ENCODE data around the gene FOXO3. TPM values are rescaled to one million over a fixed set of nuclear protein-coding genes. Genes with fewer than 3 reads are reported as not detected.

Gene FOXO3
- total RNA-seq, 1 donor from 2014 or later: 13.7 TPM

- peaks cover 28% of the 10 kb centered on the region for H3F3A ChIP-seq (ENCODE audit: low read depth)
- peaks cover 8% of the 10 kb centered on the region for H3K4me1 ChIP-seq
- H3K27me3 ChIP-seq: peaks cover 38% of the 10 kb centered on the region
- peak overlapping the region; percentile 74 for H2AFZ ChIP-seq (replicated peaks)
- peak overlapping the region; percentile 91 for H3K4me2 ChIP-seq
- H3K79me2 ChIP-seq (ENCODE audit: low read depth): no peaks in the 10 kb centered on the region
- H3K9me3 Mint-ChIP-seq: no peaks in the 10 kb centered on the region
- no peaks in the 10 kb centered on the region for H3K9me3 ChIP-seq (ENCODE audit: low read depth)
- H3K9ac ChIP-seq: no peak overlapping the region
- peak overlapping the region; percentile 86 for H3K4me3 Mint-ChIP-seq
- H3K36me3 ChIP-seq: no peaks in the 10 kb centered on the region
- H3K36me3 Mint-ChIP-seq: no peaks in the 10 kb centered on the region
- H3K27ac ChIP-seq: no peak overlapping the region
- no peak for TF ChIP-seq CTCF (IDR thresholded peaks at IDR 0.05)
- no peak for TF ChIP-seq EZH2phosphoT487 (IDR thresholded peaks at IDR 0.05)
- no peak for TF ChIP-seq EZH2 (IDR thresholded peaks at IDR 0.05)
- H3K4me3 ChIP-seq: peak overlapping the region; percentile 76
- H4K20me1 ChIP-seq (ENCODE audit: low read depth): peaks cover 5% of the 10 kb centered on the region
- H3K27ac Mint-ChIP-seq: no peak overlapping the region
- DNase-seq (ENCODE audit: low spot score): peak; percentile 22
- peaks cover 14% of the 10 kb centered on the region for H3K27me3 Mint-ChIP-seq (ENCODE audit: insufficient read depth, low read depth)
- peaks cover 10% of the 10 kb centered on the region for H3K4me1 Mint-ChIP-seq
These were observed 3.7 kb upstream of the FOXO3 start for GRCh38 chr6:108556866-108557493.

- peak overlapping the region; percentile 97 for H3K27ac ChIP-seq
- H2AFZ ChIP-seq (replicated peaks): peak overlapping the region; percentile 74
- H3K9me3 ChIP-seq (ENCODE audit: low read depth): no peaks in the 10 kb centered on the region
- H3K79me2 ChIP-seq (ENCODE audit: low read depth): no peaks in the 10 kb centered on the region
- peak overlapping the region; percentile 76 for H3K4me3 ChIP-seq
- peaks cover 17% of the 10 kb centered on the region for H3K4me1 Mint-ChIP-seq
- peaks cover 45% of the 10 kb centered on the region for H3K27me3 ChIP-seq
- peak overlapping the region; percentile 98 for H3K4me3 Mint-ChIP-seq
- peak overlapping the region; percentile 83 for H3K9ac ChIP-seq
- TF ChIP-seq EZH2phosphoT487 (IDR thresholded peaks at IDR 0.05): no peak
- peak; percentile 15 for TF ChIP-seq EZH2 (IDR thresholded peaks at IDR 0.05)
- peak; percentile 40 for TF ChIP-seq CTCF (IDR thresholded peaks at IDR 0.05)
- H3K27me3 Mint-ChIP-seq (ENCODE audit: insufficient read depth, low read depth): peaks cover 21% of the 10 kb centered on the region
- peak overlapping the region; percentile 91 for H3K4me2 ChIP-seq
- peaks cover 4% of the 10 kb centered on the region for H3K9me3 Mint-ChIP-seq
- DNase-seq (ENCODE audit: low spot score): peak; percentile 94
- H3K27ac Mint-ChIP-seq: peak overlapping the region; percentile 82
- H3K36me3 ChIP-seq: no peaks in the 10 kb centered on the region
- H4K20me1 ChIP-seq (ENCODE audit: low read depth): peaks cover 13% of the 10 kb centered on the region
- peaks cover 5% of the 10 kb centered on the region for H3K36me3 Mint-ChIP-seq
- H3K4me1 ChIP-seq: peaks cover 8% of the 10 kb centered on the region
- peaks cover 34% of the 10 kb centered on the region for H3F3A ChIP-seq (ENCODE audit: low read depth)
These were observed 3.0 kb upstream of the FOXO3 start for GRCh38 chr6:108557494-108558371.

- peak overlapping the region; percentile 91 for H3K4me2 ChIP-seq
- Mint-ChIP-seq H3K4me1 (peaks cover 24% of the 10 kb centered on the region), H3K4me3 (peak overlapping the region; percentile 98), H3K9me3 (peaks cover 4% of the 10 kb centered on the region), H3K27me3 (ENCODE audit: insufficient read depth, low read depth) (peaks cover 25% of the 10 kb centered on the region), H3K27ac (peak overlapping the region; percentile 82), H3K36me3 (peaks cover 9% of the 10 kb centered on the region)
- H3K9ac ChIP-seq: peak overlapping the region; percentile 83
- no peaks in the 10 kb centered on the region for H3K9me3 ChIP-seq (ENCODE audit: low read depth)
- TF ChIP-seq EZH2 (IDR thresholded peaks at IDR 0.05): peak; percentile 34
- no peak for TF ChIP-seq CTCF (IDR thresholded peaks at IDR 0.05)
- no peak for TF ChIP-seq EZH2phosphoT487 (IDR thresholded peaks at IDR 0.05)
- peaks cover 21% of the 10 kb centered on the region for H4K20me1 ChIP-seq (ENCODE audit: low read depth)
- peak; percentile 100 for DNase-seq (ENCODE audit: low spot score)
- peaks cover 42% of the 10 kb centered on the region for H3F3A ChIP-seq (ENCODE audit: low read depth)
- peak overlapping the region; percentile 65 for H2AFZ ChIP-seq (replicated peaks)
- peak overlapping the region; percentile 97 for H3K27ac ChIP-seq
- peaks cover 53% of the 10 kb centered on the region for H3K27me3 ChIP-seq
- H3K4me3 ChIP-seq: peak overlapping the region; percentile 76
- peaks cover 16% of the 10 kb centered on the region for H3K4me1 ChIP-seq
- peaks cover 8% of the 10 kb centered on the region for H3K79me2 ChIP-seq (ENCODE audit: low read depth)
- H3K36me3 ChIP-seq: no peaks in the 10 kb centered on the region
These were observed 2.2 kb upstream of the FOXO3 start for GRCh38 chr6:108558372-108559096.

Measured in neural progenitor cell (in vitro differentiated cells).